Glutamatergic neuron (in vitro differentiated cells): ENCODE data around the gene ZNF10. TPM values are rescaled to one million over a fixed set of nuclear protein-coding genes. Genes with fewer than 3 reads are reported as not detected.
A peak's percentile ranks its signal among the peaks of the same experiment; 100 is the strongest.

ENCODE experiments used
- DNase-seq: peaks from one replicate; pipeline ENCODE4 v3.0.0; 2022
- H3K27ac Mint-ChIP-seq: one replicate; pipeline ENCODE4 v1.8.0; 2020; ENCODE audit warnings: mild to moderate bottlenecking, mixed read lengths, inconsistent platforms; ENCODE audit not compliant: unreplicated experiment
- H3K27me3 Mint-ChIP-seq: one replicate; pipeline ENCODE4 v1.8.0; 2020; ENCODE audit warnings: mild to moderate bottlenecking, moderate library complexity, mixed read lengths, inconsistent platforms; ENCODE audit not compliant: unreplicated experiment
- H3K36me3 Mint-ChIP-seq: one replicate; pipeline ENCODE4 v1.8.0; 2020; ENCODE audit warnings: mild to moderate bottlenecking, mixed read lengths, inconsistent platforms; ENCODE audit not compliant: unreplicated experiment
- H3K4me1 Mint-ChIP-seq: one replicate; pipeline ENCODE4 v1.8.0; 2020; ENCODE audit warnings: mild to moderate bottlenecking, low read depth, mixed read lengths, inconsistent platforms; ENCODE audit not compliant: unreplicated experiment
- H3K4me3 Mint-ChIP-seq: one replicate; pipeline ENCODE4 v1.8.0; 2020; ENCODE audit warnings: mild to moderate bottlenecking, mixed read lengths, inconsistent platforms; ENCODE audit not compliant: unreplicated experiment
- H3K9me3 Mint-ChIP-seq: one replicate; pipeline ENCODE4 v1.8.0; 2020; ENCODE audit warnings: mild to moderate bottlenecking, moderate library complexity, mixed read lengths, inconsistent platforms; ENCODE audit not compliant: unreplicated experiment
- CTCF ChIP-seq: fragments of 200-600 bp; sonication (generic); IDR thresholded peaks from one replicate; pipeline ENCODE4 v1.5.0; 2021; ENCODE audit not compliant: partially characterized antibody, unreplicated experiment
- total RNA-seq: library from RNA; stranded (reverse); fragmentation: NEBNext Ultra II Directional; extraction: Animal tissue kit (Norgen Biotek cat#: 25700); gene quantifications from one replicate; pipeline ENCODE4 v1.2.1, GENCODE V29; 2021; ENCODE audit not compliant: unreplicated experiment

The ZNF10 gene
- total RNA-seq, 1 donor from 2014 or later: 29.8 TPM

GRCh38 chr12:133192847-133193246, 62.4 kb downstream of the ZNF10 start:
- Mint-ChIP-seq H3K9me3 (peaks cover 20% of the 10 kb centered on the region), H3K4me1 (no peaks in the 10 kb centered on the region), H3K27me3 (peaks cover 7% of the 10 kb centered on the region), H3K27ac (no peak overlapping the region), H3K36me3 (peaks cover 79% of the 10 kb centered on the region), H3K4me3 (no peak overlapping the region)
- no peak for TF ChIP-seq CTCF
- no peak for DNase-seq

GRCh38 chr12:133201888-133202287, 71.5 kb downstream of the ZNF10 start:
- Mint-ChIP-seq H3K9me3 (peaks cover 52% of the 10 kb centered on the region), H3K36me3 (peaks cover 63% of the 10 kb centered on the region), H3K4me1 (no peaks in the 10 kb centered on the region), H3K4me3 (no peak overlapping the region), H3K27ac (no peak overlapping the region), H3K27me3 (peaks cover 28% of the 10 kb centered on the region)
- no peak for DNase-seq
- TF ChIP-seq CTCF: no peak

- no peaks in the 10 kb centered on the region for H3K4me1 Mint-ChIP-seq
- H3K9me3 Mint-ChIP-seq: peaks cover 52% of the 10 kb centered on the region
- H3K27me3 Mint-ChIP-seq: peaks cover 28% of the 10 kb centered on the region
- peak overlapping the region; percentile 8 for H3K4me3 Mint-ChIP-seq
- no peak for TF ChIP-seq CTCF
- H3K27ac Mint-ChIP-seq: peak overlapping the region; percentile 40
- H3K36me3 Mint-ChIP-seq: peaks cover 67% of the 10 kb centered on the region
- DNase-seq: no peak
These were observed 72.3 kb downstream of the ZNF10 start for GRCh38 chr12:133202493-133203343.

GRCh38 chr12:133203344-133204263, 73.2 kb downstream of the ZNF10 start:
- Mint-ChIP-seq H3K4me1 (no peaks in the 10 kb centered on the region), H3K36me3 (peaks cover 70% of the 10 kb centered on the region), H3K27ac (peak overlapping the region; percentile 40), H3K27me3 (peaks cover 30% of the 10 kb centered on the region), H3K4me3 (peak overlapping the region; percentile 8), H3K9me3 (peaks cover 56% of the 10 kb centered on the region)
- no peak for TF ChIP-seq CTCF
- no peak for DNase-seq
